HEK293T (cell line): ENCODE measurements around the gene KCNQ2.

Experiments used
- FOXK2 ChIP-seq: fragments of 450-650 bp; IDR thresholded peaks from 2 replicates; pipeline ENCODE4 v1.6.1; 2016; ENCODE audit warnings: mild to moderate bottlenecking
- SP1 ChIP-seq: fragments of 450-650 bp; IDR thresholded peaks from 2 replicates; pipeline ENCODE4 v1.6.1; 2017
- SUZ12 ChIP-seq: fragments of 450-650 bp; IDR thresholded peaks from 2 replicates; pipeline ENCODE4 v1.6.1; 2016; ENCODE audit warnings: mild to moderate bottlenecking
- TARDBP ChIP-seq: fragments of 450-650 bp; IDR thresholded peaks from 2 replicates; pipeline ENCODE4 v1.6.1; 2016

- TF ChIP-seq TARDBP (no peak), SUZ12 (no peak), FOXK2 (no peak), SP1 (no peak)
Observed at GRCh38 chr20:63466250-63466825, 6.1 kb downstream of the KCNQ2 start.
